HG03442 (cell line): ENCODE results near the gene FXYD1.
A peak's percentile ranks its signal among the peaks of the same experiment; 100 is the strongest.
"Not testable (repeated sequence)": the region's sequence is repeated elsewhere in the genome, so short reads cannot be mapped to it uniquely, and the experiment has no call there.

Experiments used
- ATAC-seq: cut with Tn5 transposase; IDR thresholded peaks from one replicate; pipeline ENCODE4 v1.9.1; 2021; ENCODE audit warnings: mild to moderate bottlenecking, moderate library complexity; ENCODE audit not compliant: unreplicated experiment

Gene FXYD1

DNA sequence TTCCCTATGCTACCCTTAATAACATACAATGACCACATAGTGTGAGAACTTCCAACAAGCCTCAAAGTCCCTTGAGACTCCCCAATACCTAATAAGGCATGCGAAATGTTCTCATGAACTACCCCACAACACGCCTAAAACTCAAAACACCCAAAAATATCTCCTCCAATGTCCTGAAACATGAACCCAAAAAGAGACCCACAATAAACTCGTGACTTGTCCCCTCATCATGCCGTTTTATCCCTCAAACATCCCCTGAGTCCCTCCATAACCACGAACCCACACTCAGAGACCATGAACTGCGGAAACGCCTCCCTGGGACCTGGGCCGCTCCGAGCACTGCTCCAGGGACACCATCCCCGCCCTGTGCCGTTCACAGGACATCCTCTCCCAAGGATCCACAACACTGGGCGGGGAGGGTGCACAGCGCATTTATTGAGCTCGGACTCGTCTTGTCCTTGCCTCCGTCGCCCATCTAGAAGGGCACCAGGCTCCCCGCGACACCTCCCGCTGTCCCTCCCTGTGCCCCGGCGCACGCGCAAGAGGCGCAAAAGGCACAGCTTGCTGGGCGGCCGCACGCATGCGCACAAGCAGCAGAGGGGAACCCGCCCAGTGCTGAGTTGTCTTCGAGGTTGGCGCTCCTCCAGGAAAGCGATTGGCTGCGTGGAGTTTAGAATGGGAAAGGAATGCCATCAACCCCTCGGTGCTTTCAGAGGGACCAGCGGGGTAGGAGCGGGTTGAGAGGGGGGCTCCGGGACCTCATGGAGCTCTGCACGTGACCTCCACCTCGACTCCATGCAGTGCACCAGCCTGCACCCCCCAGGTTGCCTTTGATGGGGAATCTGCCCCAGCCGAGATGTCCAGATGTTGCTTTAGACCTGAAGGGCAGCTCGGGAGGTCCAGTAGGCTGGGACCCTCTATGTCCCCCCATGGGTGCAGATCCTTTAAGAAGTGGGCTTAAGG is 14.2 kb upstream of the FXYD1 start:
- ATAC-seq, result peak; percentile 75

DNA sequence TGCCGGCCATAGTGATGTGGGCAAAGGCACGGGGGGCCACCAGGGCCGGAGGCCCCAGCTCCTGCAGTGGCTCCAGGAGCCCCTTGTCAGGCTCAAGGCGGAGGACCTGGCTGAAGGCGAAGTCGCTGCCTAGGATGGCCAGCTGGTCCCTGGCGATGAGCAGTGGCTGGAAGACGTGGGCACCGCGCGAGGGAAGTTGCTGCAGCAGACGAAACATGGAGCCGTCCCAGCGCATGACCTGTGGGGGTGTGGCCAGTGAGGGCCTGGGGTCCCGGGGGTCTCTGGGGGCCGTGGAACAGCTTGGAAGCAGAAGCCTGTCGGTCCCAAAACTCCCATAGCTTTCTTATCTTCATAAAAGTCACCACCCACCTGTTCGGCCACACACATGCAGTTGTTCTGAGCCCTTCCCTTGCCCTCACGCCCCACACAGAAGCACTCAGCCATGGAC is 13.3 kb upstream of the FXYD1 start:
- ATAC-seq, result no peak

DNA sequence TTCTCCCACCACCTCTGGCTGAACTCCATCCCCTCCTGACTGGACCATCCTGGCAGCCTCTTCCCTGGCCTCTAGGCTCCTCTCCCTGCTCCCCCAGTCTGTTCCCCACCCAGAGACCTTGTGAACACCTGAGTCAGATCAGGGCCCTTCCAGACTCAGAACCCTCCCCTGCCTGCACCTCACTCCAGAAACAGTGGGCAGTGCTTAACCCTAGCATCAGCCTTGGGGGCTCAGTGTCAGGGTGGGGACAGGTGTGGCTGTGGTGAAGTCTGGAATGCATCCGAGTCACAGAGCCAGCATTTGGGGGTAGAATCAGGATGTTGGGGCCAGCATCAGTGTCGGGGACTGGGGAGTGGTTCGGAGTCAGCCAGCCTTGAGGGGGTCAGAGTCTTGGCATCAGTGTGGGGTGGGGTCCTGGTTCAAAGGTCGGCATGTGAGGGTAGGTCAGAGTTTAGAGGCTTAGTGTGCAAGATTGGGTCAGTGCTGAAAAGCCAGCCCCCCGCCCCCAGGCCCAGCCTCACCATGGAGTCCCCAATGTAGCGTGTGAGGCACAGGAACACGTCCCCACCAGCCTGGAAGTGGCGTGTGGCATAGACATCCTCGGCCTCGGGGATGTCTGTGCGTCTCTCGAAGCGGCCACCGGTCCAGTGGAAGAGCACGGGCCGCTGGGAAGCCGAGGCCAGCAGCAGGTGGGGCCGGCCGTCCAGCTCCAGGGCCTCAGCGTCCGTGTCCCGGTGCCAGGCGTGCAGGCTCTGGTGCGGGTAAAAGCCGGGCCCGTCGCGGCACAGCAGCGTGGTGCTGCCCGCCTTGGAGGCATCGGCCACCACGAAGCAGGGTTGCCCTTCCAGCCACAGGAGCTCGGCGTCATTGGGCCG is 12.6 kb upstream of the FXYD1 start:
- ATAC-seq, result no peak

DNA sequence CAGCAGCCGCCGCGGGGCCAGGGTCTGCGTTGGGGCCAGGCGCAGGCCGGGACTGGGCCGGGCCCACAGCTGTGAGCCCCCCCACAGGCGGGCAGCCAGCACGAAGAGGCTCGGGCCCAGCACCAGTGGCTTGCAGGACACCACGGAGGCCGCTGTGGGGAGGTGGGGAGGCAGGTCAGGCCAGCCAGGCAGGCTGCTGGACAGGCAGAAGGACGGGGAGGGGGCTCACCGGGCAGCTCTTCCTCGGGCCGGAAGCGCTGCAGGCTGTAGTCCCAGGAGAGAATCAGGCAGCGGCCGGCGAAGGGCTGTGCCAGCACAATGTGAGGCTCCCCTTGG is 12.0 kb upstream of the FXYD1 start:
- ATAC-seq, result no peak

- no peak for ATAC-seq
Measured at GRCh38 chr19:35127871-35128270, 10.8 kb upstream of the FXYD1 start.

DNA sequence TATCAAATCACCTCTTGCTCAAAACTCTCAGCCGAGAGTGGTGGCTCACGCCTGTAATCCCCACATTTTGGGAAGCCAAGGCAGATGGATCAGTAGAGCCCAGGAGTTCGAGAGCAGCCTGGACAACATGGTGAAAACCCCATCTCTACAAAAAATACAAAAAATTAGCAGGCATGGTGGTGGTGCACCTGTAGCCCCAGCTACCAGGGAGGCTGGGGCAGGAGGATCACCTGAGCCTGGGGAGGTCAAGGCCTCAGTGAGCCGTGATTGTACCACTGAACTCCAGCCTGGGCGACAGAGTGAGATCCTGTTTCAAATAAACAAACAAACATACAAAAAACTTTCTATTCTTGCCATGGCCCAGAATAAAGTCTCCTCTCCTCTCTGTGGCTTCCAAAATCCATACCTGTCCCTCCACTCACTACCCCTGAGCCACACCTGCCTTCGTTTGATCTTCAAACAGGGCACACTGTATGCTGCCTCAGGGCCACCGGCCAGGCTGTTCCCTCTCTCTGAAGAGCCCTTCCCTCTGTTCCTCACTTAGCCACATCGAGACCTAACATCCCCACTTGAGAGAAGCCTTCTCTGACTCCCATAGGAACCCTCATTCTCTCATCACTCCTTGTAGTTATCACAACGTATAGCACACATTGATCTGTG is 10.1 kb upstream of the FXYD1 start:
- ATAC-seq, result no peak

DNA sequence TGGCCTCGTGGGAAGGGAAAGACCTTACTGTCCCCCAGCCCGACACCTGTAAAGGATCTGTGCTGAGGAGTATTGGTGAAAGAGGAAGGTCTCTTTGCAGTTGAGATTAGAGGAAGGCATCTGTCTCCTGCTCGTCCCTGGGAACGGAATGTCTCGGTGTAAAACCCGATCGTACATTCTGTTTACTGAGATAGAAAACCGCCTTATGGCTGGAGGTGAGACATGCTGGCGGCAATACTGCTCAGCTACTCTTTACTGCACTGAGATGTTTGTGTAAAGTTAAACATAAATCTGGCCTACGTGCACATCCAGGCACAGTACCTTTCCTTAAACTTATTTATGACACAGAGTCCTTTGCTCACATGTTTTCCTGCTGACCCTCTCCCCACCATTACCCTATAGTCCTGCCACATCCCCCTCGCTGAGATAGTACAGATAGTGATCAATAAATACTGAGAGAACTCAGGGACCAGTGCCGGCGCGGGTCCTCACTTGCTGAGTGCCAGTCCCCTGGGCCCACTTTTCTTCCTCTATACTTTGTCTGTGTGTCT is 8.8 kb upstream of the FXYD1 start:
- ATAC-seq, result not testable (repeated sequence)

DNA sequence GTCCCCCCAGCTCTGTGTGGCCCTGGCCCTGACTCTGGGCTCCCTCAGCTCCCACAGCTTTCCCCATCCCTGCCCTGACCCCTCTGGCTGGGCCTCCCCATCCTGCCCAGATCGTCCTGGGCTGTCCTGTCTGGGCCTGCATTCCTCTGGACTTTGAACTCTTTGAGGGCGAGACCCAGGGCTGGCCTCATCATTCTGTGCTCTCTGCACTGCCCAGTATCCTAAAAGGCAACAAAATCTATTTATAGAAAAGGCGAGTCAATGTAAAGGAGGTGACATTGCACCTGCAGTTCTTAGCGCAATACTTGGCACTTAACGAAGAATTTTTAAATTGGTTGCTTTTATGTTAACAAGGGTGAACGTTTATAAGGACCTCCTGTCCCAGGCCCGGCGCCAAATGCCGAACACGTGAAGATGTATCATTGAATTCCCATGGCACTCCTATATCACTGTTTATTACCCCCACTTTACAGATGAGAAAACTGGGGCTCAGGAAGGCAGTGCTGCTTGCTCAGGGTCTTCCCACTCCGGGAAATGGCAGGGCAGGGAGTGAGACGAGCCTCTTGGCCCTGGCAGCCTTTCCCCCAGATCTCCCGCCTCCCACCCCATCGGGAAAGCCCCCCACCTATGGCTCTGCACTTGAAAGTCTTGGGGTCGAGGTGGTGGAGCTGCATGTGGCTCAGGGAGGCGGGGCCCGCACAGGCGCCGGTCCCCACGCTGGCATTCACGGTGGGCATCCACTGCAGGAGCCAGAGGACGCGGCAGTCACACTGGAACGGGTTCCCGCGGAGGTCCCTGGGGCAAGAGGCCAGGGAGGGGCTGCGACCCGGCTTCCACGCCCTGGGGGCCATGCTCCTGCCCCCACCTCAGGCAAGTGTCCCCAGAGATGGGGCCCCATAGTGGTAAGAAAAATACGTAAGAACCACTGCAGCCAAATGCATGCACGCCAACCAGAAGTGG is 7.6 kb upstream of the FXYD1 start:
- ATAC-seq, result no peak

- no peak for ATAC-seq
Measured at GRCh38 chr19:35132254-35132653, 6.4 kb upstream of the FXYD1 start.

DNA sequence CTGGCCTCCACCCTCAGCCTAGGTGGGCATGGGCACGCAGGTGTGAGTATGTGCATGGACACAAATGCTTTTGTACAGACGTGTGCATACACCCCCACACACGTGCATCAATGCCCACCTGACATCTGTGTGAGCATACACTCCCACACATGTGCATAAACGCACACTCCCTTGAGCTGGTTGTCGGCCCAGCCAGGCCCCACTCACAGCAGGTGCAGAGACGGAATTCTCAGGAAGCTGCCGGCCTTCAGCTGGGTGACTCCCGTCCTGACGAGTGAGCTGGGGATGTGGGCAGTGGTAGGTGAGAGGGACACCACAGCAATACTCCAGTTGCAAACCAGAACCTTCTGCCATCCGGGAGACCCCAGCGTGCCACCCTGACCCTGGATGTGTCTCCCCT is 4.8 kb upstream of the FXYD1 start:
- ATAC-seq, result no peak

- no peak for ATAC-seq
Measured at GRCh38 chr19:35134601-35135242, 3.9 kb upstream of the FXYD1 start, which contains the start of gene LGI4. Gene LGI4 (minus strand): TSS chr19:35135059. CDS start chr19:35134680, 379 bp downstream.

GRCh38 chr19:35135389-35135909 is 3.2 kb upstream of the FXYD1 start:
- ATAC-seq, result no peak

DNA sequence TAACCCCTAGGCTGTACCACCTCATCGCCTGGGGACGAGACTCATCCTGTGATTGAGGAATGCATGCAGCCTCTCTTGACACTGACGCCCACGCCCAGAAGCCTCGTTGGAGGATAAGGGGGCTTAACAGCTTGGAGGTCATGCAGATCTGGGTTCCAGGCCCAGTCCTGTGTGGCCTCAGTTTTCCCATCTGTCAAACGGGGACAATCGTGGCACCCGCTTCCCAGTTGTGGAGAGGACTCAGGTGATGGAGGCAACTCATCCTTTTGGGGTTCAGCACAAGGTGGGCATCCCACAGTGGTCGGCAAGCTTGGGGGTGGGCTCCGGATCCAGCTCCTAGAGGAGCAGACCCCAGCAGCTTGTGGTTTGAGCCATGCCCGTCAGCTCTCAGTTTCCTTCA is 2.4 kb upstream of the FXYD1 start:
- ATAC-seq, result no peak

- ATAC-seq, result no peak
Measured at GRCh38 chr19:35136977-35137702, 1.5 kb upstream of the FXYD1 start.

DNA sequence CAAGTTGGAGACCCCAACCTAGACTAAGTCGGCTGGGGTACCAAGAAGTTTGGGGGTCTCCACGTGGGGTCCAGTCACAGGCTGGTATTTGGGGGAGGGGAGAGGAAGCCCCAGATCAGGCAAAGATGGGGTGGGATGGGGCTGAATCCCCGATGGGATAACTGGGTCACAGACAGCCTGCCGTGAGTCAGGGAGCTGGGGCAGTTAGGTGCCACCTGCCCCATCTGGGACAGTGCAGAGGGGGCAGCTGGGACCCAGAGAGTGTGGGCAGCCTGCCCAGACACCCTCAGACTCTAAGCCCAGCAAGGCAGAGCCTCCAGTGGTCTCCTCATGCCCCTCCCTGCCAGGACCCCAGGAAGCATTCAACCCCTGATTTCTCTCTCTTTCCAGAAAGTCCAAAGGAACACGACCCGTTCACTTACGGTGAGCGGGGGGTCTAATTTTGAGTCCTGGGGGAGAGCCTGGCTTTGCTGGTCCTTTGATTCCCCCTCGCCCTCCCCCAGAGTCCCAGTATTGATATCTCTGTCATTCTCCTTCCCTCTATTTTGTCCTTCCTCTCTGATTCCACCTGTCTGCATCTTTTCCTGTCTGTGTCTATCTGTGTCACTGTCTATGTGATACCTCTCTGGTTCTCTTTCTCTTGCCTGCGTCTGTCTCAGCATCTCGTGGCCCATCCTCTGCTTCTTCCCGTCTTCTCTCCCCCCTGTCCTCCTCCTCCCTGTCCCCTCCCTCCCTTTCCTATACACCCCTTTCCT is 1.8 kb downstream of the FXYD1 start:
- no peak for ATAC-seq

DNA sequence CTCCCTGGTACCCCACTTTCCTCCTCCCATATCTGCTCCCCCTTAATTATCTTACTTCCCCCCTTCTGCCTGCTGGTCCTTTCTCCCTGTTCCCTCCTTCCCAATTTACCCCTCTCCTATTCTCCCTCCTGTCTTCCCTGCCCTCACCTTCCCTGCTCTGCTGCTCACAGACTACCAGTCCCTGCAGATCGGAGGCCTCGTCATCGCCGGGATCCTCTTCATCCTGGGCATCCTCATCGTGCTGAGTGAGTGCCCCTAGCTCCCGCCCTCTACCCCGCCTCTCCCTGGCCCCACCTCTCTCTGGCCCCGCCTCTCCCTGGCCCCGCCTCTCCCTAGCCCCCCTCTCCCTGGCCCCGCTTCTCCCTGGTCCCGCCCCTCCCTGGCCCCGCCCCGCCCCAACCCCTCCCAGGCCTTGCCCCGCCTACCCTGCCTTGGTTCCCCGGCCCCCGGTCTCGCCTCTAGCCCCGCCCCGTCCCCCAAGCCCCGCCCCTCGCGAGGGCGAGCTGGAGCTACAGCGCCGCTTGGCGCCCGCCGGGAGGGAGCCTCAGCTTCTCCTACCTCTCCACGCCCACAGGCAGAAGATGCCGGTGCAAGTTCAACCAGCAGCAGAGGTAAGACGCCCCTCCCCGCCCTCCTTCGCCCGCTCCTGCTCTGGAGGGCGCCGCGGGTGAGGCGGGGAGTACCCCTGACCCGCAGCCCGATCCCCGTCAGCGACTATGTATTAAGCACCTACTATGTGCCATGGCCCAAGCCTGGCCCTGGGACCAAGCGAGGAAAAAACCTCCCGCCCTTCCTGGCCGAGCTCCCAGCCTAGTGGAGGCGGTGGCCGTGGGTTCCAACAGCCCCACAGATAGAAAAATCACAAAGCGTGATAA is 2.6 kb downstream of the FXYD1 start:
- ATAC-seq, result peak; percentile 45
